Activated naive CD4-positive, alpha-beta T cell treated with anti-CD3 and anti-CD28 coated beads, Interleukin-2, amount 10 ng/mL, durations not matched to agents 5 hours and 36 hours (primary cell): ENCODE data around the gene RHOA. TPM values are rescaled to one million over a fixed set of nuclear protein-coding genes. Genes with fewer than 3 reads are reported as not detected.

Experiments used
- total RNA-seq, 2 experiments: library from RNA; stranded (reverse); gene quantifications; one replicate each; pipeline ENCODE4 v1.2.3, GENCODE V29; 2021

RHOA gene
- total RNA-seq: 100 to 1,000 TPM; 431 to 434 TPM

DNA sequence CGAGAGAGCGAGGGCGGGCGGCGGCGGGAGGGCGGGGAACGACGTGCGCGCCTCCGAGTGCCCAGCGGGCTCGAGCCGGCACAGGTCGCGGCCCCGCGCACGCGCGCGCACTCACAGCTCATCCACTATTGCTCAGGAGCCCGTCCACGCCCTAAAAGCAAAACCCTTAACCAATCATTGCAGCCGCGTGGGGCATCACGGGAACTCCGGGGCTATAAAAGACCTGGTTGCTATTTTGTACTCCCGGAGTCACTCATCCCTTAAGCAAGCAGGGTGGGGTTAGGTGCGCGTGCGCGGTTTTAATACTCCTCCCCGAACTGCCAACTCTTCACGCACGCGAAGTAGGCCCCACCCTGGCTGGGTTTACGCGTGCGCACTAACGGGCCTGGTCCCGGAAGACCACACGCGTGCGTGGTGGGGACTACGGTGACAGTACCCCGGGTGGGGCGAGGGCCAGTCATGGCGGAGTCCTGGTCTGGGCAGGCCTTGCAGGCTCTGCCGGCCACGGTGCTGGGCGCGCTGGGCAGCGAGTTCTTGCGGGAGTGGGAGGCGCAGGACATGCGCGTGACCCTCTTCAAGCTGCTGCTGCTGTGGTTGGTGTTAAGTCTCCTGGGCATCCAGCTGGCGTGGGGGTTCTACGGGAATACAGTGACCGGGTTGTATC lies at the start of gene RHOA, which contains the start of gene TCTA:
RHOA (minus strand) TSS at position 9 of the 664 bp plus-strand sequence. CDS start 36,387 bp downstream, outside the sequence.
TCTA (plus strand) TSS at position 456 of the 664 bp plus-strand sequence; CDS start at position 460, 4 bp downstream.

DNA sequence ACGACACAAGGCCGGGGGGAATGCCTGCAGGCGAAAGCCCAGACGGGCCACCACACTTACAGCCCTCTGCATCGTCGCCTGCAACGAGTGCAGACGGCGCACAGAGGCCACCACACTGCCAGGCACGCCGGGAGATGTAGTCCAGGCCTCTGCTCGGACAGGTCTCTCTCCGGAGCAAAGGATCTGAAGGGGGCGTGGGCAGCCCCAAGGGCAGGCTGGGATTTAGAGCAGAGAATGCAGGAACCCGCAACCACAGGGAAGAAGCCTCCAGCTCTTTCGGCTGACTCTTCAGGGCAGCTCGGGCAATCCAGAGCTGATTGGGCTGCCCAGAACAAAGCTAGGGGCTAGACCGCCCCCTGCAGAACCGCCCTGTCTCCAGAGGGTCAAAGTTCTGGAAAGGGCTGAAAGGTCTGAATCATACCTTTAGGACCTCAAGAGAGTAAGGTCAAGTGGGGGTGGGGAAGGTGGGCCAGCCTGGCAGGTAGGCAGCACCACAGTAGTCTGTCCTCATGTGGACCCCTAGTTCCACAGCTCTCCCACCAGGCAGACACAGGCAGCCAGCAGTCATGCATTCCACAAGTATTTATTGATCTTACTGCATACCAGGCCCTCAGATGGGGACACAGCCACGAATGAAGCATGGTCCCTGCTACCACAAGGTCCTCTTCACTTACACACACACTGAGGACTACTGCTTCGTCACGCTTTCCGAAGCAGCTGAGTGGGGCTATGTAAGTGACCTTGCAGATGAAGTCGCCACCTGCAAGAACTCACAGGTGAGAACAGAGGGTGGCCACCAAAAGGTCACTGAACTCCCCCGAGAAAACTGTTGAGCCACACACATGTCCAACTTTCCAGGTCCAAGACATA lies 10.8 kb upstream of the RHOA start, which contains the start of gene AMT:
AMT (minus strand) TSS at position 95 of the 870 bp plus-strand sequence; CDS start at position 72, 23 bp downstream.

GRCh38 chr3:49358217-49358883 lies 53.4 kb downstream of the RHOA start, which contains the start of gene GPX1:
Gene GPX1 (minus strand): TSS chr3:49358353. CDS start chr3:49358278, 75 bp downstream.

DNA sequence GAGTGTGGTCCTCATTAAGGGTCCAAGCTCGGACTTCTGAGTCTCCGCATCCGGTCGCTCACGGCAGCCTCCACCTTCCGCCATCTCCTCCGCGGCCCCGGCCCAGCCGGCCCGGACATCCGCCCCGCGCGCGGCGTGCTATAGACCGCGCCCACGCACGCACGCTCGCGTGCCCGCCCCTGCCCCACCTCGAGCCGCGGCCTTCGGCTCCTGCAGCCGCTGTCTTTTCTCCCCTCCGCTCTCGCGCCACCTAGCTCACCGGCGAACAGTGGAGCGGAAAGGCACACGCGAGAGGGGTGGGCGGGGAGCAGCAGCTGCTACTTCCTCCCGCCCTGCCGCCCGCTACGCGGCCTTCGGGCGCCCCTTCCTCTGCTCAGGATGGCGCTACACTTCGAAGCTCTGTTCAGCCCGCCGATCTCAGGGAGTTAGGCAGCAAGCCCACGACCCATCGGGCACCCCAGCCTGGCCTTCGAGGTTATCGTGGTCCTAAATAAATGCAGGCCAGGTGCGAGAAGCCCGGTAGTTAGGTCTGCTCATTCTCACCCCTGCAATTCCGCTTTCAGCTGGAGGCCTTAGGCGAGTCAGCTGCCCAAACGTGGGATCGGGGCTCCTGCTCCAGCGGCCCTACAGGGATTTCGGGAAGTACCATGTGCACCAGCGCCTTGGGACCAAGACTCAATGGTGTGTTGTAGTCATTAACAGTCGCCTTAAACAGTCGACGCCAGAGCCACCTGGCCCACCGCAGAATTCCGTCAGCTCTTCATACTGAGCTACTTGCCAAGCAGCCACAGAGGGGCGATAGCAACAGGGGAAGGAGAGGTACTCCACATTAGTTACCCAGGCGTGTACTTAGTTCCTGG lies 71.6 kb downstream of the RHOA start, which contains the start of gene USP4:
USP4 (minus strand) TSS at position 113 of the 860 bp plus-strand sequence; CDS start at position 84, 29 bp downstream.

Other genes with a start within 250 kb of the RHOA start
- gene CCDC71, start 245.6 kb downstream of the RHOA start, total RNA-seq: 10 to 100 TPM; 22.4 to 23.8 TPM
- gene KLHDC8B, start 240.4 kb downstream of the RHOA start, total RNA-seq: 1 to 10 TPM; 2.3 to 2.5 TPM
- 10 to 100 TPM in 1 of 2 experiments, 1 to 10 TPM in 1; 9.1 to 11.1 TPM for gene C3orf62, start 134.7 kb downstream of the RHOA start, total RNA-seq
- gene USP4, start 71.9 kb downstream of the RHOA start, total RNA-seq: 10 to 100 TPM; 78.1 to 79.6 TPM
- 10 to 100 TPM; 83.7 to 87.8 TPM for gene GPX1, start 53.6 kb downstream of the RHOA start, total RNA-seq
- gene TCTA, start 447 bp upstream of the RHOA start, total RNA-seq: 10 to 100 TPM; 24.7 to 25.1 TPM
- gene AMT, start 10.5 kb upstream of the RHOA start, total RNA-seq: 1 to 10 TPM; 5.0 to 5.7 TPM
- gene NICN1, start 17.3 kb upstream of the RHOA start, total RNA-seq: 10 to 100 TPM; 25.3 to 27.3 TPM
- gene DAG1, start 58.3 kb upstream of the RHOA start, total RNA-seq: 10 to 100 TPM; 16.9 to 17.1 TPM
- under 1 TPM; 0.02 to 0.03 TPM for gene BSN, start 142.5 kb upstream of the RHOA start, total RNA-seq